Measurements from ENCODE around the gene MAB21L4.

Gene MAB21L4

GRCh38 chr2:240894836-240895558, 959 bp downstream of the MAB21L4 start:
- DNase-seq (ENCODE audit: low read depth, low spot score), result no peak
- Histone ChIP-seq H3K27me3 (ENCODE audit: insufficient read depth, insufficient read length) (no peaks in the 10 kb centered on the region), H3K9ac (ENCODE audit: insufficient read length, low read depth) (no peak overlapping the region), H3K4me1 (ENCODE audit: insufficient read depth, insufficient read length) (peaks cover 32% of the 10 kb centered on the region), H3K9me3 (ENCODE audit: insufficient read depth, low read length) (no peaks in the 10 kb centered on the region), H3K4me3 (ENCODE audit: insufficient read length, low read depth) (no peak overlapping the region), H3K36me3 (ENCODE audit: insufficient read depth, insufficient read length, low read length) (no peaks in the 10 kb centered on the region)
- TF ChIP-seq YY1 (IDR thresholded peaks at IDR 0.05; ENCODE audit: insufficient read depth, insufficient read length), result no peak
- TF ChIP-seq SUZ12 (IDR thresholded peaks at IDR 0.05; ENCODE audit: extremely low read depth, insufficient read depth, insufficient read length), result no peak
- TF ChIP-seq ZNF274 (IDR thresholded peaks at IDR 0.05; ENCODE audit: low read depth, low read length), result no peak

- Histone ChIP-seq H3K36me3 (ENCODE audit: insufficient read depth, insufficient read length, low read length) (no peaks in the 10 kb centered on the region), H3K27me3 (ENCODE audit: insufficient read depth, insufficient read length) (no peaks in the 10 kb centered on the region), H3K4me1 (ENCODE audit: insufficient read depth, insufficient read length) (peaks cover 35% of the 10 kb centered on the region), H3K9me3 (ENCODE audit: insufficient read depth, low read length) (no peaks in the 10 kb centered on the region), H3K4me3 (ENCODE audit: insufficient read length, low read depth) (no peak overlapping the region), H3K9ac (ENCODE audit: insufficient read length, low read depth) (peak overlapping the region; percentile 57)
- no peak for DNase-seq (ENCODE audit: low read depth, low spot score)
- TF ChIP-seq ZNF274 (IDR thresholded peaks at IDR 0.05; ENCODE audit: low read depth, low read length) (no peak), YY1 (IDR thresholded peaks at IDR 0.05; ENCODE audit: insufficient read depth, insufficient read length) (no peak), SUZ12 (IDR thresholded peaks at IDR 0.05; ENCODE audit: extremely low read depth, insufficient read depth, insufficient read length) (no peak)
Observed at GRCh38 chr2:240894006-240894405, 1.9 kb downstream of the MAB21L4 start.

DNA sequence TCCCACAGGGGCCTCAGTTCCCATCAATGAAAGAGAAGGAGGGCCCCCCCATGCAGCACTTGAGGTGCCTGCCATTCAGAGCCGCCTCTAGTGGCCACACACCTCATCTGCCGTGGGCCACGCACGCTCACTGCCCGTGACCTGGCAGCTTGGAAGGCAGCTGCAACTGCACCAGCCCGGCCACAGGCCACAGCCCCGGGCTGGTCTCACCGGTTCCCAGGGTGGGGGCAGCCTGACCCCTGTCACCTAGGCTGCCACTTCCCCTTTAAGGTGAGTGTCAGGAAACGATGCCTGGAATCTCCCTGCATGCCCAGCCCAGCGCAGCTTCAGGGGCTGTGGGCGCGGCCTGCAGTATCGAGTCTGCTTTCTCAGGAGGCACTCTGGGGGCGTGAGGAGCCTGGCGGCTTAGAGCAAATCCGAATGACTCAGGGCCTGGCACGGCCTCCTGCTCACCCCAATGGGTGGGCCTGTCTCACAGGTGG, 2.6 kb downstream of the MAB21L4 start:
- Histone ChIP-seq H3K9me3 (ENCODE audit: insufficient read depth, low read length) (no peaks in the 10 kb centered on the region), H3K36me3 (ENCODE audit: insufficient read depth, insufficient read length, low read length) (no peaks in the 10 kb centered on the region), H3K27me3 (ENCODE audit: insufficient read depth, insufficient read length) (no peaks in the 10 kb centered on the region), H3K4me3 (ENCODE audit: insufficient read length, low read depth) (no peak overlapping the region), H3K9ac (ENCODE audit: insufficient read length, low read depth) (peak overlapping the region; percentile 57), H3K4me1 (ENCODE audit: insufficient read depth, insufficient read length) (peaks cover 36% of the 10 kb centered on the region)
- TF ChIP-seq YY1 (IDR thresholded peaks at IDR 0.05; ENCODE audit: insufficient read depth, insufficient read length), result no peak
- DNase-seq (ENCODE audit: low read depth, low spot score), result no peak

DNA sequence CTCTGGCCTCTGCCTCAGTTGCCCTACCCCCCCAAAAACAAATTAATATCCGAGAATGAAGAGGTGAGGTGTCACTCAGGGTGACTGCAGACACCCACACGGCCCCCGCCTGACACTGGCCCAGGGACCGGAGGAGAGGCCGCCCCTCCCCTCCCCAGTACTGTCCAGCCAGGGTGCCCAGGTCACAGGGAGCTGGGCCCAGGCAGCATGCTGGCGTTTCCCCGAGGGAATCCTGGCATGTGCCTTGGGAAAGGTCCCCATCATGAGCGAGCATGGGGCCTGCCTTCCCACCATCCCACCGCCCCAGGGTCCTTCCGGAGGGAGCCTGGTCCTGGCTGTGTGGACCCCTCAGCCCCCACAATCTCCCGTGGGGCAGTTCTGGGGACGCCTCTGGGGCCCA, 3.0 kb downstream of the MAB21L4 start:
- TF ChIP-seq ZNF274 (IDR thresholded peaks at IDR 0.05; ENCODE audit: low read depth, low read length) (no peak), YY1 (IDR thresholded peaks at IDR 0.05; ENCODE audit: insufficient read depth, insufficient read length) (no peak), SUZ12 (IDR thresholded peaks at IDR 0.05; ENCODE audit: extremely low read depth, insufficient read depth, insufficient read length) (no peak)
- Histone ChIP-seq H3K4me1 (ENCODE audit: insufficient read depth, insufficient read length) (peaks cover 36% of the 10 kb centered on the region), H3K9me3 (ENCODE audit: insufficient read depth, low read length) (no peaks in the 10 kb centered on the region), H3K27me3 (ENCODE audit: insufficient read depth, insufficient read length) (no peaks in the 10 kb centered on the region), H3K9ac (ENCODE audit: insufficient read length, low read depth) (no peak overlapping the region), H3K4me3 (ENCODE audit: insufficient read length, low read depth) (no peak overlapping the region), H3K36me3 (ENCODE audit: insufficient read depth, insufficient read length, low read length) (no peaks in the 10 kb centered on the region)
- no peak for DNase-seq (ENCODE audit: low read depth, low spot score)

- no peak overlapping the region for H3K4me3 ChIP-seq (ENCODE audit: insufficient read length, low read depth)
- no peaks in the 10 kb centered on the region for H3K27me3 ChIP-seq (ENCODE audit: insufficient read depth, insufficient read length)
- TF ChIP-seq ZNF274 (IDR thresholded peaks at IDR 0.05; ENCODE audit: low read depth, low read length) (no peak), SUZ12 (IDR thresholded peaks at IDR 0.05; ENCODE audit: extremely low read depth, insufficient read depth, insufficient read length) (no peak), YY1 (IDR thresholded peaks at IDR 0.05; ENCODE audit: insufficient read depth, insufficient read length) (no peak)
- DNase-seq (ENCODE audit: low read depth, low spot score), result no peak
- no peaks in the 10 kb centered on the region for H3K36me3 ChIP-seq (ENCODE audit: insufficient read depth, insufficient read length, low read length)
- no peak overlapping the region for H3K9ac ChIP-seq (ENCODE audit: insufficient read length, low read depth)
- H3K9me3 ChIP-seq (ENCODE audit: insufficient read depth, low read length), result no peaks in the 10 kb centered on the region
- peaks cover 37% of the 10 kb centered on the region for H3K4me1 ChIP-seq (ENCODE audit: insufficient read depth, insufficient read length)
Observed at GRCh38 chr2:240892356-240892755, 3.6 kb downstream of the MAB21L4 start.

- no peak for TF ChIP-seq SUZ12 (IDR thresholded peaks at IDR 0.05; ENCODE audit: extremely low read depth, insufficient read depth, insufficient read length)
- no peak for TF ChIP-seq ZNF274 (IDR thresholded peaks at IDR 0.05; ENCODE audit: low read depth, low read length)
- TF ChIP-seq YY1 (IDR thresholded peaks at IDR 0.05; ENCODE audit: insufficient read depth, insufficient read length), result no peak
- no peak for DNase-seq (ENCODE audit: low read depth, low spot score)
- Histone ChIP-seq H3K27me3 (ENCODE audit: insufficient read depth, insufficient read length) (no peaks in the 10 kb centered on the region), H3K4me1 (ENCODE audit: insufficient read depth, insufficient read length) (peaks cover 34% of the 10 kb centered on the region), H3K36me3 (ENCODE audit: insufficient read depth, insufficient read length, low read length) (no peaks in the 10 kb centered on the region), H3K9ac (ENCODE audit: insufficient read length, low read depth) (no peak overlapping the region), H3K4me3 (ENCODE audit: insufficient read length, low read depth) (no peak overlapping the region), H3K9me3 (ENCODE audit: insufficient read depth, low read length) (no peaks in the 10 kb centered on the region)
Observed at GRCh38 chr2:240891492-240892340, 4.2 kb downstream of the MAB21L4 start.

DNA sequence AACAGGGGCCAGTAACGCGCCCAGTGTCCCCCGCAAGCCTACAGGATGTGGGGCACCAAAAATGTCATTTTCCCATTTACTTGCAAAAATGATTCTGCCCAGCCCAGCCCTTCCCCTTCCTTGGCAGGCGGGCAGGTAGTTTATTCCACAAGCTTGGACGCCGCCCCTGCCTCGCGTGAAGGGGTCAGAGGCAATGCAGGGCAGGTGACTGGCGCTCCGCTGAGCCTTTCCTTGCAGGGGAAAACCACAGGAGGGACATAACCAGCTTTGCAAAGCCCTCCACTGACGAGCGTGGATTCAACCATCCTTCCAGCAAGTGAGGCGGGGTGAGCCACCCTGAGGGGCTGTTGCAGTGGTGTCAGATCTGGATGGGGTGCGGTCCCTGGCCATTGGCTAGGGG, 5.3 kb downstream of the MAB21L4 start:
- no peaks in the 10 kb centered on the region for H3K9me3 ChIP-seq (ENCODE audit: insufficient read depth, low read length)
- H3K4me3 ChIP-seq (ENCODE audit: insufficient read length, low read depth), result no peak overlapping the region
- peaks cover 26% of the 10 kb centered on the region for H3K4me1 ChIP-seq (ENCODE audit: insufficient read depth, insufficient read length)
- no peak overlapping the region for H3K9ac ChIP-seq (ENCODE audit: insufficient read length, low read depth)
- no peaks in the 10 kb centered on the region for H3K27me3 ChIP-seq (ENCODE audit: insufficient read depth, insufficient read length)
- TF ChIP-seq SUZ12 (IDR thresholded peaks at IDR 0.05; ENCODE audit: extremely low read depth, insufficient read depth, insufficient read length), result no peak
- TF ChIP-seq YY1 (IDR thresholded peaks at IDR 0.05; ENCODE audit: insufficient read depth, insufficient read length), result no peak
- TF ChIP-seq ZNF274 (IDR thresholded peaks at IDR 0.05; ENCODE audit: low read depth, low read length), result no peak
- H3K36me3 ChIP-seq (ENCODE audit: insufficient read depth, insufficient read length, low read length), result no peaks in the 10 kb centered on the region
- DNase-seq (ENCODE audit: low read depth, low spot score), result no peak
